Kidney epithelial cell (primary cell): ENCODE data around the gene DSE. TPM values are rescaled to one million over a fixed set of nuclear protein-coding genes. Genes with fewer than 3 reads are reported as not detected.
"Not testable (repeated sequence)": the region's sequence is repeated elsewhere in the genome, so short reads cannot be mapped to it uniquely, and the experiment has no call there.

Experiments used
- DNase-seq: peaks from one replicate; pipeline ENCODE4 v3.0.0-alpha.2; 2010; ENCODE audit warnings: low read depth
- H3K27me3 ChIP-seq: 2 replicates; pipeline ENCODE4 v1.6.0; 2011; ENCODE audit warnings: low read length; ENCODE audit not compliant: control insufficient read depth, insufficient read depth
- H3K36me3 ChIP-seq: 2 replicates; pipeline ENCODE4 v1.5.1; 2011; ENCODE audit warnings: low read length; ENCODE audit not compliant: control insufficient read depth, insufficient read depth
- H3K4me3 ChIP-seq: 2 replicates; pipeline ENCODE4 v1.5.1; 2011; ENCODE audit warnings: low read depth, mild to moderate bottlenecking, control low read depth, low read length
- CTCF ChIP-seq: IDR thresholded peaks from 2 replicates; pipeline ENCODE4 v1.5.1; 2011; ENCODE audit warnings: mild to moderate bottlenecking, moderate library complexity, low read length, control low read depth, inconsistent platforms; ENCODE audit not compliant: insufficient read depth, poor library complexity, severe bottlenecking
- total RNA-seq: library from RNA; depleted of rRNA; stranded (reverse); fragments of >200 nt; gene quantifications from 2 replicates; pipeline ENCODE4 v1.2.3, GENCODE V29; 2015

DSE gene
- total RNA-seq, 1 donor from 2014 or later: 48.8 TPM

- H3K27me3 ChIP-seq: no peaks in the 10 kb centered on the region
- DNase-seq: no peak
- no peak for TF ChIP-seq CTCF
- no peak overlapping the region for H3K4me3 ChIP-seq
- no peaks in the 10 kb centered on the region for H3K36me3 ChIP-seq
These were observed 42.2 kb upstream of the DSE start for GRCh38 chr6:116328528-116328903.

- no peaks in the 10 kb centered on the region for H3K27me3 ChIP-seq
- DNase-seq: no peak
- H3K36me3 ChIP-seq: no peaks in the 10 kb centered on the region
- H3K4me3 ChIP-seq: no peak overlapping the region
- TF ChIP-seq CTCF: no peak
These were observed 41.6 kb upstream of the DSE start for GRCh38 chr6:116329156-116329555.

DNA sequence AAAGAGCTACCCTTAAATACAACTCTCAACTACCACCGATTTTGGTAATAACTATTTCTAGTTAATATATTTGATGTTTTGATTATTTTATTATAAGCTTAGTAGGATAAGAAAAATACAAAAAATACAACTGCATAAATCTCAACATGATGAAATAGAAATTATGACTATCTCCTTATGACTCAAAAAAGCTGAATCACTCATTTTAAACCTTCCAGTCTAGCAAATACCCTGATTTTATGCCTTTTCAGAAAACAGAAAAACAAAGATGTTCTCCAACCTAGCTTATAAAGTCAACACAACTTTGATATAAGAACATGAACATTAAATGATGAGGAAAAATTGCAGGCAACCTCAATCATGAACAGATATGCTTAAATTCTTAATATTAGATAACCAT, 40.2 kb upstream of the DSE start:
- DNase-seq: no peak
- no peaks in the 10 kb centered on the region for H3K27me3 ChIP-seq
- no peaks in the 10 kb centered on the region for H3K36me3 ChIP-seq
- no peak for TF ChIP-seq CTCF
- no peak overlapping the region for H3K4me3 ChIP-seq

- H3K4me3 ChIP-seq: no peak overlapping the region
- no peaks in the 10 kb centered on the region for H3K36me3 ChIP-seq
- TF ChIP-seq CTCF: no peak
- H3K27me3 ChIP-seq: no peaks in the 10 kb centered on the region
- no peak for DNase-seq
These were observed 38.7 kb upstream of the DSE start for GRCh38 chr6:116332096-116332495.

- DNase-seq, H3K4me3 ChIP-seq, H3K36me3 ChIP-seq, H3K27me3 ChIP-seq: not testable (repeated sequence)
These were observed 35.9 kb upstream of the DSE start for GRCh38 chr6:116334638-116335409.

- DNase-seq: no peak
- Histone ChIP-seq H3K4me3 (no peak overlapping the region), H3K36me3 (no peaks in the 10 kb centered on the region), H3K27me3 (no peaks in the 10 kb centered on the region)
- no peak for TF ChIP-seq CTCF
These were observed 35.0 kb upstream of the DSE start for GRCh38 chr6:116335612-116336215.
